Activated naive CD4-positive, alpha-beta T cell treated with anti-CD3 and anti-CD28 coated beads, Interleukin-2, amount 10 ng/mL, durations not matched to agents 7 days and 5 days (primary cell): ENCODE results near the gene RNF186.
A peak's percentile ranks its signal among the peaks of the same experiment; 100 is the strongest.

ENCODE experiments used
- CTCF ChIA-PET: fragments of 350-600 bp; sonication (Branson Sonifier 250); formaldehyde crosslinking; loops from one replicate; lab custom pipeline; 2021; ENCODE audit warnings: antibody characterized with exemption; lab: Charles Lee
- DNase-seq: peaks from one replicate; pipeline ENCODE4 v3.0.0-alpha.2; 2020
- H3K27ac Mint-ChIP-seq: one replicate; pipeline ENCODE4 v1.8.0; 2021; ENCODE audit warnings: mild to moderate bottlenecking, moderate library complexity, mixed read lengths
- H3K27me3 Mint-ChIP-seq: one replicate; pipeline ENCODE4 v1.8.0; 2021; ENCODE audit warnings: mild to moderate bottlenecking, mixed read lengths
- H3K36me3 Mint-ChIP-seq: one replicate; pipeline ENCODE4 v1.8.0; 2021; ENCODE audit warnings: mixed read lengths
- H3K4me1 Mint-ChIP-seq: one replicate; pipeline ENCODE4 v1.8.0; 2021; ENCODE audit warnings: mixed read lengths
- H3K4me3 Mint-ChIP-seq: one replicate; pipeline ENCODE4 v1.8.0; 2021; ENCODE audit warnings: mild to moderate bottlenecking, moderate library complexity, mixed read lengths
- H3K9me3 Mint-ChIP-seq: one replicate; pipeline ENCODE4 v1.8.0; 2021; ENCODE audit warnings: mixed read lengths

The RNF186 gene

DNA sequence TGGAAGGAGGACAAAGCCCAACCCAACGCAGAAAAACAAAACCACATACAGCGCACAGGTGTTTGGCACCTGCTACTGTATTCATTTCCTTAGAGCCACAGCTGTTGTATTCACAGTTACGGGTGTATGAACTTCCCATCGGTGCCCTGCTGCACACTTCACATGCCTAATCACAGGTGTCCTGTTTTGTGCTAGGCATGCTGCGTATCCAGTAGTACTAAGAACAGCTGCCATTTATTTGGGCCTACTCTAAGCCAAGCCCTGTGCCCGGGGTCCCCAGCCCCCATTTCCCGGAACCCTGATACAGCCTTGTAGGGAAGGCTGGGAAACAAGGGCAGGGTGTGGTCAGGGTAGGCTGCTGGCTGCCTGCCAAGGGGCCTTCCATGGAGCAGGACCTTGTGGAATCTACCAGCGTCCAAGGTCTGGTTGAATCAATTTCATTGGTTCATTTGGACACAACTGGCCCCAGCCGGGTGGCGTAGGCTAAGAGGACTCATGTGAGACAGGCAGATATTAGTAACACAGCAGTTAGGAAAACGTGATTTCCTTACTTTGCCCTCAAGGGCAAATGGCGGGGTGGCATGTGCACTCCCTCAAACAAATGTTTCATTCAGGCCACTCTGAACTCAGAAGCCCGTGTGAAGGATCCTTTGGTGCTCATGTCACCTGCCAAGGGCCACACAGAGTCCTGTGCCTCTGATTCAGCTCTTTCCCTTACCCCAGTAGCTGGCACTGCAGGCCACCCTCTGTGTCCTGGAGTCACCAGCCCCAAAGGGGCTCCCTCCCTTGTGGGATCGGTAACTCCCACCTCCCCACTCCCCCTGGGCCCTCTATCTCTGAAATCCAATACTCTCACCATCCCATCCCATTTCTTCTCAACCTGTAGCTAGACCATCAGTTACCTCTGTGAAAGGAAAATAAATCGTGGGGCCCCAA, 986 bp upstream of the RNF186 start:
- no peak overlapping the region for H3K4me3 Mint-ChIP-seq
- no peaks in the 10 kb centered on the region for H3K4me1 Mint-ChIP-seq
- no peaks in the 10 kb centered on the region for H3K9me3 Mint-ChIP-seq
- CTCF ChIA-PET, result interaction anchor here (1.0 to 1.2 kb wide), 2 partner anchors 45 to 54 kb away, joined by 3 read pairs; no protein-coding TSS in a partner anchor
- no peak for DNase-seq
- peaks cover 18% of the 10 kb centered on the region for H3K27me3 Mint-ChIP-seq
- H3K27ac Mint-ChIP-seq, result no peak overlapping the region
- no peaks in the 10 kb centered on the region for H3K36me3 Mint-ChIP-seq

DNA sequence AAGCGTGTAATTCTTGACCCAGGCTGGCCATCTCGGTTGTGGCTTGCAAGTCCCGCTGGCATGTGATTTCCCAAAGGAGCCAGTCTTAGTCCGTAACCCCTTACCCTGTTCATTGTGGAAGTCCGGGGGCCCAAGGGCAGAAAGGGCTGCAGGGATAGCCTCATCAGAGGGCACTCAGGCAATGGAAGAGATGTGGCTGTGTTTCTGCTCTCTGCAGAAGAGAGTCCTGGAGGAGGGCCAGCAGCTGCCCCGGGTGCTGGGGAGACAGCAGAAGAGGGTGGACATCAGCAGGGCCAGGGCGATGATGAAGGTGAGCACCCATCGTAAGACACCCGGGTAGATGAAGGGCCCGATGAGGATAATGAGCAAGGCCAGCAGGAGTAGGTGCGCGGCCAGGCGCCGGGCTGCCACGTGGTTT, 830 bp downstream of the RNF186 start:
- Mint-ChIP-seq H3K4me1 (no peaks in the 10 kb centered on the region), H3K36me3 (no peaks in the 10 kb centered on the region), H3K27ac (no peak overlapping the region), H3K27me3 (peaks cover 27% of the 10 kb centered on the region), H3K9me3 (no peaks in the 10 kb centered on the region), H3K4me3 (no peak overlapping the region)
- CTCF ChIA-PET, result interaction anchor here (0.7 to 1.2 kb wide), 3 partner anchors 43 to 55 kb away, joined by 3 read pairs; no protein-coding TSS in a partner anchor
- no peak for DNase-seq

DNA sequence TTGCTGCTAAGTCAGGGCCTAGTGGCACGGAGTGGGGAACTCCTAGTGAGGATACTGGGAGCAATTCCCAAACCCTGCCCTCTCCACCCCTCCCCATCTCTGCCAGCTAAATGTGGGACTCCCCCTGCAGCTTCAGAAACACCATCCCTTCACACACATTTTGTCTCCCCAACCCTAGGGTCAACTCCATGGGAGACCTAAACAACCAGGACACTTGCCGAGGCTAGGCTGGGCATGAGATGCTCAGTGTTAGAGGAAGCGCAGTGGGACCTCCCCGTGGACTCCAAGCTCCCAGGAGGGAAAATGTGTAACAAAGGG, 1.5 kb downstream of the RNF186 start:
- no peaks in the 10 kb centered on the region for H3K4me1 Mint-ChIP-seq
- H3K27ac Mint-ChIP-seq, result no peak overlapping the region
- peaks cover 31% of the 10 kb centered on the region for H3K27me3 Mint-ChIP-seq
- H3K4me3 Mint-ChIP-seq, result no peak overlapping the region
- no peak for DNase-seq
- H3K36me3 Mint-ChIP-seq, result no peaks in the 10 kb centered on the region
- CTCF ChIA-PET, result interaction anchor here (0.7 to 1.2 kb wide), 4 partner anchors 15 to 54 kb away, joined by 3 read pairs; no protein-coding TSS in a partner anchor
- H3K9me3 Mint-ChIP-seq, result no peaks in the 10 kb centered on the region

DNA sequence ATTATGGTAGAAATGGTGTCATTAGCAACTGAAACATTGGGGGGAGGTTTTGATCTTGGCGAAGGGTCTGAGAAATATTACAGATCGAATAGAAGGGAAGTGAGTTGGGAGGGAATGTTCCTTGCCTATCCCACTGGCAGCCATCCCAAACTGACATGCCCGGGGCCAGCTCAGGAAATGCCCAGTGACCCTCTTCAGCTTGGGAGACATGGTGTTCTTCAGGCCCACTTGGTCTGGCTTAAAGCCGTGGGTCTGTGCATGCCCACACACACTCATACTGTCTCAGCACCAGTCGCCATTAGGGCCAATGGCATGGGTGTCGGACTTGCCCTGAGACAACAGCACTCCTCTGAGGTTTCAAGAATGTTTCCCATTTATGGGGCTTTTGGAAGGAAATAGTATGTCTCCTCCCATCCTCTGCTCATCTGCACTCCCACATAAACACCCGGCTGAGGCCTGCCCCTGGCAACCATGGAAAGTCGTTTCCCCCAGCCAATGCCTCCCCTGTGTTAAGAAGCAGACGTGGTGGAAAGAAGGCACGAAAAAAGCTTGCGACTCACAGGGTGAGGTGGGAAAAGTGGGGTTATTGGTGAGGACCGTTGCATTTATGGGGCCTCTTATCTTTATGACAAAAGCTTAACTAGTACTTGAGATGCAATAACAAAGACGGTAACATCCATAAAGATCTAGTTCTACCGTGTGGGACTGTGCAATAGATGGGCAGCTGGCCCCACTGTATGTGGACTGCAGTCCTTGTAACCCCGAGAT, 2.0 kb downstream of the RNF186 start:
- Mint-ChIP-seq H3K27me3 (peaks cover 35% of the 10 kb centered on the region), H3K27ac (no peak overlapping the region), H3K36me3 (no peaks in the 10 kb centered on the region), H3K9me3 (no peaks in the 10 kb centered on the region), H3K4me3 (no peak overlapping the region), H3K4me1 (no peaks in the 10 kb centered on the region)
- CTCF ChIA-PET, result interaction anchor here (1.0 to 2.1 kb wide), 4 partner anchors 15 to 54 kb away, joined by 3 to 16 read pairs (median 3); no protein-coding TSS in a partner anchor
- no peak for DNase-seq

DNA sequence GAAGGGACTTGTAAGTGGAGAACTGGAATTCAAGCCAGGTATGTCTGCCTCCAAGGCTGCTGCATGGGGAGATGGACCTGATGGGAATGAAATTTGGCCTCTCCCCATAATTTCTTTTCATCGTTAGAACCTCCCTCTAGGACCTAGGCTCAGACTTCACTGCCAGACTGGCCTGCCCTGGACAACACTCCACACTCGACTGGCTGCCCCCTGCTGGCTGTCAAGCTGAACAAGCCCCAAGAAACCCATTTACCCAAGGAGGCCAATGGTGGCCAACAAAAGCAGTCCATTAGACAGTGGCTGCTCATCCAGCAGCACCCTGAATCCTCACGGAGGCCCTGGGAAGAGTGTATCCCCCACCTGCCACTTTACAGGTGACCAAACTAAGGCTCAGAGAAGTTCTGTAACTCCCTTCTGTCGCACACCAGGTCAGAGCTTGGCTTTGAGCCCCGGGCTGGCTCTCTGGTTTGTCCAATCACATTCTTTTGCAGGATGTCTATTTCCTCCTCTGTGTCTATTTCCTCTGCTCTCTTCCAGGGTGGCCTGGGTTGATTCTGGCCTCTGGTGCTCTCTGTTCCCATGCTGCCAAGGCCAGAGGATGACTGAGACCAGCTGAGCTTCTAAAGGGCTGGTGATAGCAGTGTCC, 3.8 kb downstream of the RNF186 start:
- H3K4me3 Mint-ChIP-seq, result no peak overlapping the region
- H3K4me1 Mint-ChIP-seq, result no peaks in the 10 kb centered on the region
- CTCF ChIA-PET, result interaction anchor here (0.5 to 2.1 kb wide), 5 partner anchors 49 to 149 kb away, joined by 4 to 16 read pairs (median 4); no protein-coding TSS in a partner anchor
- H3K9me3 Mint-ChIP-seq, result no peaks in the 10 kb centered on the region
- peaks cover 34% of the 10 kb centered on the region for H3K27me3 Mint-ChIP-seq
- H3K36me3 Mint-ChIP-seq, result no peaks in the 10 kb centered on the region
- DNase-seq, result peak; percentile 68
- H3K27ac Mint-ChIP-seq, result no peak overlapping the region

DNA sequence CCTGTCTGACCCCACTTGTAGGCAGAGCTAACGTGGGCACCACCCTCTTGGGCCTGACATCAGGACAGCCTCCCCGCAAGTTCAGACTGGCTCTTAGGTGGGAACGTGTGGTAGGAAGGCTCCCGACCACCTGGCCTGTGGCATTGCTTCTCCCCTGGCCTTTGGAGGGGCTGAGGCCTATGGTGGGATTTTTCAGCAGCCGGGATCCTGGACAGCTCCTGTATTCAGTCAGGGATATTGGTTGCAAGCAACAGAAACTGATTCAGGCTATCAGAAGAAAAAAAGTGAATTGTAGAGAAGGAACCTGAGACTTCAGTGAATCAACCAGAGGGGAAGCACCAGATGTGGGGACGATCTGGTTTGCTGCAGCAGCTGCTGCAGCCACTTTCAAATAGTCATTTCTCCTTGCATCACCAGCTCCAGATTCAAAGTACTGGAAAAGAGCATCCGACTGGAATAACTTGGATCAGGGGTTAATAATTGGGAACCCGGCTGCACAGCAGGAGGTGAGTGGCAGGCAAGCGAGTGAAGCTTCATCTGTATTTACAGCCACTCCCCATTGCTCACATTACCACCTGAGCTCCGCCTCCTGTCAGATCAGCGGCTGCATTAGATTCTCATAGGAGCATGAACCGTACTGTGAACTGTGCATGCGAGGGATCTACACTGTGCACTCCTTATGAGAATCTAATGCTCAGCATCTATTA, 5.9 kb downstream of the RNF186 start:
- DNase-seq, result no peak
- no peaks in the 10 kb centered on the region for H3K36me3 Mint-ChIP-seq
- H3K27me3 Mint-ChIP-seq, result peaks cover 35% of the 10 kb centered on the region
- H3K27ac Mint-ChIP-seq, result no peak overlapping the region
- no peaks in the 10 kb centered on the region for H3K9me3 Mint-ChIP-seq
- no peaks in the 10 kb centered on the region for H3K4me1 Mint-ChIP-seq
- no peak overlapping the region for H3K4me3 Mint-ChIP-seq
- CTCF ChIA-PET, result interaction anchor here (1.7 to 4.1 kb wide), 2 partner anchors 18 to 48 kb away, joined by 3 to 17 read pairs; no protein-coding TSS in a partner anchor

DNA sequence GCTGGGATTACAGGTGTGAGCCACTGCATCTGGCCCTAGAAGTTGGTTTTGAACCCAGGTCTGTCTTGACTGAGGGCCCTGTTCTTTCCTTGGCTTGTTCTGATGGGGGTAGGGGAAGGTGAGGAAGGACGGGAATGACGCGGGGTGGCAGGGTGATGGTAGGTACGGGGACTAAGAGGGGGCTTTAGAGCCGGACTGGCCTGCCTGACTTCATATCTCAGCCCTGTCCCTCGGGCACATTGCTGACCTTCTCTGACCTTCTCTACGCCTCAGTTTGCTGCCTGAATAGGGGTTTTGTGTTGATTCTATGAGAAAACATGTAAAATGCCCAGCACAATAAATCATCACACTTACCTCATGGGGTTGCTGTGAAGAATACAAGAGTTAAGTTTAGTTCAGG, 6.7 kb downstream of the RNF186 start:
- Mint-ChIP-seq H3K36me3 (no peaks in the 10 kb centered on the region), H3K9me3 (no peaks in the 10 kb centered on the region), H3K27me3 (peaks cover 33% of the 10 kb centered on the region), H3K27ac (no peak overlapping the region), H3K4me1 (no peaks in the 10 kb centered on the region), H3K4me3 (no peak overlapping the region)
- CTCF ChIA-PET, result interaction anchor here (4.1 kb wide), 1 partner anchor 47 kb away, joined by 17 read pairs; no protein-coding TSS in a partner anchor
- no peak for DNase-seq

DNA sequence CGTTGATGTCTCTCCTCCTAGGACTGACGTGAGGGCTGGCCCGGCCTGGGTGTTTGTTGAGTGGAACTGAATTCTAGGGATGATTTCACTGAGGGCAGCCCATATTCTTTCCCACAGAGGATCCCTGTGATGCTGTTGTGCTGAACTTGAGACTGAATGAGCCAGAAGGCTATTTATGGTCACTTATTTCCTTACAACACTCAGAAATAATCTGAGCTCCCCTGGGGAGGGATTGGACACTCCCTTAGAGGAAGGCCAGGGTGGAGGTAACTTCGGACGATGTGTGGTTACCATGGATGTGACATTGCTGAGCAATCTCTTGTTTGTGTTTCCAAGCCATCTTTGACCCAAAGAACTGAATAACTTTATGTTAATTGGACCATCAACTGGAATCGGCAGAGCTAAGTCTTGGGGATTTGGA, 10.2 kb downstream of the RNF186 start:
- no peak overlapping the region for H3K4me3 Mint-ChIP-seq
- CTCF ChIA-PET, result interaction anchor here (0.6 kb wide), 1 partner anchor 50 kb away, joined by 4 read pairs; no protein-coding TSS in a partner anchor
- no peak for DNase-seq
- peaks cover 3% of the 10 kb centered on the region for H3K36me3 Mint-ChIP-seq
- peaks cover 14% of the 10 kb centered on the region for H3K4me1 Mint-ChIP-seq
- H3K27me3 Mint-ChIP-seq, result peaks cover 33% of the 10 kb centered on the region
- no peaks in the 10 kb centered on the region for H3K9me3 Mint-ChIP-seq
- H3K27ac Mint-ChIP-seq, result no peak overlapping the region

DNA sequence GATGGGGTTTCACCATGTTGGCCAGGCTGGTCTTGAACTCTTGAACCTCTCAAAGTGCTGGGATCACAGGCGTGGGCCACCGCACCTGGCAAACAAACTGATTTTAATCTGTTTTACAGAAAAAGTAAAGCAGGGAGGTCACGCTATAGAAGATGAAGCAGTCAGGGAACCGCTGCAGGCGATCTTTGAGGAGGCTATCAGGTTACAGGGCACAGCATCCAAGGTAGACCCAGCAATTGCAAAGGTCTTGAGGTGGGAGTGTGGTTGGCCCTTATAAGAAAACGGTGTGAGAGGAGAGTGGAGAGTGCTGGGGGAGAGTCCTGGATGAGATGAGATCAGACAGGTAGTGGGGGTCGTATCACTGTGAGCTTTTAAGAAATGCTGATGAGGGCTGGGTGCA, 12.8 kb downstream of the RNF186 start:
- Mint-ChIP-seq H3K36me3 (peaks cover 3% of the 10 kb centered on the region), H3K9me3 (no peaks in the 10 kb centered on the region), H3K27me3 (peaks cover 16% of the 10 kb centered on the region), H3K4me1 (peaks cover 28% of the 10 kb centered on the region), H3K4me3 (no peak overlapping the region), H3K27ac (no peak overlapping the region)
- DNase-seq, result no peak
- CTCF ChIA-PET, result interaction anchor here (1.5 kb wide), 1 partner anchor 41 kb away, joined by 4 read pairs; no protein-coding TSS in a partner anchor

DNA sequence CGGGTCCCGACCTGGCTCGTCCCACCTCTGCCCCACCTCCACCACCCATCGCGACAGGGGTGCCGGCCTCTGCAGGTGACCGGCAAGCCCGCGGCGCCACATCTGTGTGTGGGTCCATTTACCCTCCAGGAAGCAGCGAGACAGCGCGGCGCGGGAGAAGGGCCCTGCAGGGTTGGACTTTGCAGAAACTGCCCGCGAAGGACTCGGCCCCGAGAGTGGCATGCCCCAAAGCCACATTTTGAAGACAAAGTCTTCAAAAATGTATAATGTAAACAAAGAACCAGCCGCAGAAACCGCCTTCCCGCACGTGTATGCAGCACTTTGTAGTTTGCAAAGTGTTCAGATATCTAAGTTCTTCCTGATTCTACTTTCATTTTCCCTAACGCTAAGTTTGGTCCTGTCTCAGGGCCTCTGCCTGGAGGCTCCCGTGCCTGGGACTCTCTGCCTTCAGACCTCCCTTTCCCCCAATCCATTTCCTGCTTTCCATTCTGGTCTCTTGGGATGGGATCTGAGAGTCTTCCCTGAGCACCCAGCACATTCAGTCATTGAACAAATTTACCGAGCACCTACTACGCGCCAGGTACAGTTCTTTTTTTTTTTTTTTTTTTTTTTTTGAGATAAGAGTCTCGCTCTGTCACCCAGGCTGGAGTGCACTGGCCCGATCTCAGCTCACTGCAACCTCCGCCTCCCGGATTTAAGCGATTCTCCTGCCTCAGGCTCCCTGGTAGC, 14.8 kb downstream of the RNF186 start:
- CTCF ChIA-PET, result no interaction called here
- peaks cover 28% of the 10 kb centered on the region for H3K4me1 Mint-ChIP-seq
- H3K9me3 Mint-ChIP-seq, result no peaks in the 10 kb centered on the region

DNA sequence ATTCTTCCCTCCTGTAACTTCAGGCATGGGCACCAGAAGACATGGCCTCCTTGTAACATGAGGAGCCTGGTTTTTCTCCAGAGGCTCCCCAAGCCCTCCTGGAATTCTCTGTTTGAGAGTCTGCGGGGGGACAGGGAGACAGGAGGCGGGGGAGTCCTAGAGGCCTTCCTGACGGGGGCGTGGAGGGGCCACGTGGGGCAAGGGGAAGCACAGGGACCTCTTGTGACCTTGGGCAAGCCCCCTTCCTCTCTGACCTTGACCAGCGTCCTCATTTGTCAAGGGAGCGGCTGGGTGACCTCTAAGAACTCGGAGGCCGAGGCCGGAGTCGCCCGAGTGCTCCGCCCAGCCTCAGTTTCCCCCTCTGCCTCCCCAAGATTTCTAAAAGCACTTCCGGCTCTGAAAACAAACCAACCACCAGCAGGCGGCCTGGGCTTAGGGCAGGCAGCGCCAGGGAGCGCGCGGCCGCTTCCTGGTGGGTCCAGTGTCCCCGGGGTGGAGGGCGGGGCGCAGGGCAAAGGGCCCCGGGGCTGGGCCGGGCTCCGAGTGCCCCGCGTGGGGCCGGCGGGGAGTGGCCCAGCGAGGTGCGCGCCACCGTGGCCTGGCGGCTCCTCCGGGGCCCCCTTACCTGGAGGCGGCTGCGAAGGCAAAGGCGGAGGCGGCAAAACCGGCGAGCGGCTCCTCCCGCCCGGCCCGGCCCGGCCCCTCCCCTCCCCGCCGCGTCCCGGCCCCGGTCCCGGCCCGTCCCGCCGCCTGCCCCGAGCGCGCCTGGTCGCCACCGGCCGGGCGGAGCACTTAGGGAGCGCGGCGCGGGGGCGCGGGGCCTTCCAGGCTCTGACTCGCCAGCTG, 15.6 kb downstream of the RNF186 start, which contains the start of gene TMCO4:
Gene TMCO4 (minus strand): TSS at position 687 of the 846 bp plus-strand sequence. CDS start 19,158 bp downstream, outside the sequence.
- H3K4me1 Mint-ChIP-seq, result peaks cover 31% of the 10 kb centered on the region

More for the DNA sequence above, 14.8 kb downstream of the RNF186 start:
- Mint-ChIP-seq H3K27me3 (peaks cover 14% of the 10 kb centered on the region), H3K36me3 (peaks cover 5% of the 10 kb centered on the region), H3K4me3 (peak overlapping the region; percentile 83), H3K27ac (peak overlapping the region; percentile 91)
- DNase-seq, result peak; percentile 76

More for the DNA sequence above, 15.6 kb downstream of the RNF186 start, which contains the start of gene TMCO4:
- Mint-ChIP-seq H3K27ac (peak within 1 kb of the TSS; percentile 91), H3K9me3 (no peaks in the 10 kb centered on the region), H3K36me3 (peaks cover 10% of the 10 kb centered on the region), H3K27me3 (peaks cover 8% of the 10 kb centered on the region), H3K4me3 (peak within 1 kb of the TSS; percentile 83)
- peak; percentile 79 for DNase-seq
- CTCF ChIA-PET, result no interaction called here
